Adrenal gland (tissue), 5 donors: Measurements from ENCODE around the gene KIAA1958.

Experiments used
- CTCF ChIP-seq, 6 experiments: fragments of 450-650 bp in 4 of 6; fragments of 200-600 bp in 2 of 6; sonication (generic) in 1 of 6; IDR thresholded peaks; 1 replicate in 5 of 6; 2 replicates in 1 of 6; pipeline versions ENCODE4 v1.5.1 to v1.8.0; 2016 to 2021; ENCODE audit warnings: antibody characterized with exemption in 6 of 6, mild to moderate bottlenecking in 2 of 6, moderate library complexity in 1 of 6
- POLR2A ChIP-seq, 2 donors: fragments of 450-650 bp; IDR thresholded peaks; one replicate each; pipeline ENCODE4 v1.6.1; 2017; ENCODE audit warnings: antibody characterized with exemption in 2 of 2, mild to moderate bottlenecking in 2 of 2, moderate library complexity in 1 of 2
- donor health status: DM: no; HTN: no; CAD: no.

- TF ChIP-seq CTCF (IDR thresholded peaks at IDR 0.05), result no peak
- TF ChIP-seq POLR2A (IDR thresholded peaks at IDR 0.05), result no peak
Observed at GRCh38 chr9:112677040-112677439, 190.4 kb downstream of the KIAA1958 start.
